Mucosa of rectum (tissue), 2 donors: ENCODE results near the gene CYP20A1.

Source experiments
- H3K27ac ChIP-seq, 2 donors: one replicate each; pipeline ENCODE4 v1.7.0; 2013; ENCODE audit warnings: inconsistent platforms in 2 of 2, low read depth in 2 of 2, low read length in 2 of 2
- H3K27me3 ChIP-seq, 2 donors: one replicate each; pipeline ENCODE4 v1.7.0; 2013; ENCODE audit warnings: low read length in 2 of 2; ENCODE audit not compliant: control insufficient read depth in 2 of 2, insufficient read depth in 2 of 2
- H3K36me3 ChIP-seq, 2 donors: one replicate each; pipeline ENCODE4 v1.7.0; 2013; ENCODE audit warnings: low read length in 2 of 2; ENCODE audit not compliant: control insufficient read depth in 2 of 2, insufficient read depth in 2 of 2
- H3K4me1 ChIP-seq, 2 donors: one replicate each; pipeline ENCODE4 v1.7.0; 2013; ENCODE audit warnings: low read length in 2 of 2, mild to moderate bottlenecking in 1 of 2; ENCODE audit not compliant: control insufficient read depth in 2 of 2, insufficient read depth in 2 of 2
- H3K4me3 ChIP-seq, 2 donors: one replicate each; pipeline ENCODE4 v1.7.0; 2013; ENCODE audit warnings: low read length in 2 of 2
- H3K9ac ChIP-seq, 2 donors: one replicate each; pipeline ENCODE4 v1.7.0; 2013; ENCODE audit warnings: low read length in 2 of 2, low read depth in 1 of 2, mild to moderate bottlenecking in 1 of 2
- H3K9me3 ChIP-seq, 2 donors: one replicate each; pipeline ENCODE4 v1.7.0; 2013; ENCODE audit warnings: low read length in 2 of 2; ENCODE audit not compliant: control insufficient read depth in 2 of 2
- donor health status: healthy.
- donor health status: Normal muscosa, but diverticular disease.

The CYP20A1 gene

GRCh38 chr2:203354966-203355365 is 116.1 kb downstream of the CYP20A1 start:
- no peak overlapping the region for H3K4me3 ChIP-seq
- H3K36me3 ChIP-seq: no peaks in the 10 kb centered on the region
- no peak overlapping the region for H3K9ac ChIP-seq
- no peaks in the 10 kb centered on the region for H3K4me1 ChIP-seq
- H3K27ac ChIP-seq: no peak overlapping the region
- no peaks in the 10 kb centered on the region for H3K27me3 ChIP-seq
- no peaks in the 10 kb centered on the region for H3K9me3 ChIP-seq
